SK-MEL-5 (cell line): ENCODE results near the gene KLF1. TPM values are rescaled to one million over a fixed set of nuclear protein-coding genes. Genes with fewer than 3 reads are reported as not detected.
"Not testable (repeated sequence)": the region's sequence is repeated elsewhere in the genome, so short reads cannot be mapped to it uniquely, and the experiment has no call there.

Source experiments
- DNase-seq: peaks from one replicate; pipeline ENCODE4 v3.0.0-alpha.2; 2016; ENCODE audit warnings: low read depth, low spot score
- in situ Hi-C: cut with HindIII; loops from 2 replicates; pipeline ENCODE4 v1.10.0; 2016; ENCODE audit warnings: low sequenced_read_pairs, high pct_unique_total_duplicates, low pct_unique_long_range_greater_than_20kb
- polyA plus RNA-seq, 2 experiments: library from polyadenylated mRNA; depleted of rRNA; stranded (reverse); fragments of >200 nt; gene quantifications; 2 replicates each; pipeline ENCODE4 v1.2.3, GENCODE V29; 2015
- total RNA-seq: library from RNA; depleted of rRNA; stranded (reverse); fragments of >200 nt; shearing (Covaris generic); gene quantifications from 2 replicates; pipeline ENCODE4 v1.2.3, GENCODE V29; 2014; rRNA removed

KLF1 gene
- total RNA-seq = 0.24 TPM in 1 of 2 replicates, not detected in the other
- 0.12 and 0.27 TPM in 2 replicates for polyA plus RNA-seq (2015; cell fraction: cytosol; rRNA removed)
- polyA plus RNA-seq (2015; cell fraction: nucleus; rRNA removed) = not detected in 2 replicates

- in situ Hi-C loops = no loop called here
Observed at GRCh38 chr19:12886969-12887747, at the start of gene KLF1. TSS of gene KLF1 (minus strand) at chr19:12887201. CDS start at chr19:12887140, 61 bp downstream.

GRCh38 chr19:12936582-12936981 lies 49.6 kb upstream of the KLF1 start:
- no peak for DNase-seq
- in situ Hi-C loops = no loop called here

More at GRCh38 chr19:12886969-12887747, at the start of gene KLF1:
- no peak for DNase-seq

- in situ Hi-C loops = no loop called here
- DNase-seq = no peak
Observed at GRCh38 chr19:12935071-12935470, 48.1 kb upstream of the KLF1 start.

GRCh38 chr19:12933287-12934072 lies 46.5 kb upstream of the KLF1 start, which contains the start of gene FARSA:
TSS of gene FARSA (minus strand) at chr19:12933711. CDS start at chr19:12933696, 15 bp downstream.
- DNase-seq = peak; percentile 91
- in situ Hi-C loops = no loop called here

- no peak for DNase-seq
- in situ Hi-C loops = no loop called here
Observed at GRCh38 chr19:12932392-12933286, 45.6 kb upstream of the KLF1 start.

- in situ Hi-C loops = no loop called here
- no peak for DNase-seq
Observed at GRCh38 chr19:12930002-12930645, 43.1 kb upstream of the KLF1 start.

GRCh38 chr19:12924621-12925310 lies 37.8 kb upstream of the KLF1 start:
- no peak for DNase-seq
- in situ Hi-C loops = no loop called here

- no peak for DNase-seq
- in situ Hi-C loops = no loop called here
Observed at GRCh38 chr19:12922959-12923358, 36.0 kb upstream of the KLF1 start.

GRCh38 chr19:12921047-12921446 lies 34.0 kb upstream of the KLF1 start:
- no peak for DNase-seq
- in situ Hi-C loops = no loop called here

- no peak for DNase-seq
- in situ Hi-C loops = no loop called here
Observed at GRCh38 chr19:12918253-12918652, 31.3 kb upstream of the KLF1 start.

GRCh38 chr19:12915860-12916259 lies 28.9 kb upstream of the KLF1 start:
- in situ Hi-C loops, DNase-seq: not testable (repeated sequence)

- in situ Hi-C loops = no loop called here
- DNase-seq = no peak
Observed at GRCh38 chr19:12913851-12914690, 27.1 kb upstream of the KLF1 start.

- no peak for DNase-seq
- in situ Hi-C loops = no loop called here
Observed at GRCh38 chr19:12913011-12913561, 26.1 kb upstream of the KLF1 start.

GRCh38 chr19:12912571-12912970 lies 25.6 kb upstream of the KLF1 start:
- DNase-seq = no peak
- in situ Hi-C loops = no loop called here

- in situ Hi-C loops = no loop called here
- no peak for DNase-seq
Observed at GRCh38 chr19:12907166-12907565, 20.2 kb upstream of the KLF1 start.
